ENCODE measurements around the gene MAB21L2.

Gene MAB21L2

GRCh38 chr4:150574678-150575077 lies 7.3 kb upstream of the MAB21L2 start:
- Histone ChIP-seq H3K36me3 (ENCODE audit: control insufficient read depth in 1 of 2, insufficient read depth in 2 of 2, low read length in 2 of 2) (no peaks in the 10 kb centered on the region), H2AK5ac (ENCODE audit: low read length) (no peak overlapping the region)
- WGBS (ENCODE audit: extremely low coverage, insufficient coverage, insufficient read length), result no CpG with 5 or more reads among the region's 3 CpGs

DNA sequence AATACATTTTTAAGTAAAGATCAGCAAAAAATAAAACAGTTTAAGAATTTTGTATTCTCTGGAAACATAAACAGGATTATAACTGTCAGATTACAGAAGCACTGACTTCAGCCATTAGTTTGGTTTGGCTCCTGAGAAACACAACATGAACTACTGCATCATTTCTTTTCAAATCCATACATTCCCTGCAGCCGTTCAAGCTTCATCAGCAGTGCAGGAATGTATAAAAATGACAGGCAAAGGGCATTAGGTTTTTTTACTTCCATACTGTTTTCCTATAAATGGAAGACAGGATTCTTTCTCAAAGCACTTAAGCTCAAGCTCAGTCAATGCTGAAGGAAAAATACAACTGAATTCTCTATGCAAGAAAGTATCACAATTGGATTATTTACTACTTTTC lies 4.2 kb upstream of the MAB21L2 start:
- H3K79me1 ChIP-seq (ENCODE audit: low read length), result no peaks in the 10 kb centered on the region
- no peaks in the 10 kb centered on the region for H3K36me3 ChIP-seq (ENCODE audit: control insufficient read depth in 1 of 2, insufficient read depth in 2 of 2, low read length in 2 of 2)
- H3K9ac ChIP-seq (ENCODE audit: low read length), result no peak overlapping the region
- no peak overlapping the region for H3K14ac ChIP-seq (ENCODE audit: low read length)
- no peak overlapping the region for H2AK5ac ChIP-seq (ENCODE audit: low read length)
- no peak overlapping the region for H3K4ac ChIP-seq (ENCODE audit: low read depth, low read length)
- DNase-seq, result no peak
- no peak overlapping the region for H4K91ac ChIP-seq (ENCODE audit: low read depth, low read length)
- H4K8ac ChIP-seq (ENCODE audit: low read depth, low read length), result no peak overlapping the region
- WGBS (ENCODE audit: extremely low coverage, insufficient coverage, insufficient read length), result no CpG with 5 or more reads among the region's 1 CpG
- peaks cover 7% of the 10 kb centered on the region for H3K27me3 ChIP-seq (ENCODE audit: insufficient read depth, low read length)
- no peak overlapping the region for H2BK120ac ChIP-seq (ENCODE audit: insufficient read depth, low read length, poor library complexity)
- H3K23ac ChIP-seq (ENCODE audit: low read length), result no peak overlapping the region
- H3K4me2 ChIP-seq (ENCODE audit: low read length), result no peak overlapping the region
- no peaks in the 10 kb centered on the region for H3K79me2 ChIP-seq (ENCODE audit: control insufficient read depth, insufficient read depth, low read length, poor library complexity)
- H3K9me3 ChIP-seq (ENCODE audit: insufficient read depth, low read depth, low read length), result no peaks in the 10 kb centered on the region
- H2AFZ ChIP-seq (ENCODE audit: insufficient read depth, low read length, poor library complexity), result no peak overlapping the region
- no peak overlapping the region for H3K18ac ChIP-seq (ENCODE audit: low read length)
- no peak overlapping the region for H3K4me3 ChIP-seq (ENCODE audit: low read depth, low read length)
- no peak overlapping the region for H3K27ac ChIP-seq (ENCODE audit: low read depth, low read length)
- H2BK5ac ChIP-seq (ENCODE audit: low read depth, low read length, poor library complexity), result no peak overlapping the region
- H2BK12ac ChIP-seq (ENCODE audit: low read length), result no peak overlapping the region
- no peak overlapping the region for H4K12ac ChIP-seq (ENCODE audit: low read depth, low read length)
- peaks cover 0 to 5% of the 10 kb centered on the region in 2 experiments for H3K4me1 ChIP-seq (ENCODE audit: control insufficient read depth in 1 of 2, insufficient read depth in 2 of 2, low read length in 2 of 2)

More at GRCh38 chr4:150574678-150575077, 7.3 kb upstream of the MAB21L2 start:
- Histone ChIP-seq H3K4me3 (ENCODE audit: low read depth, low read length) (no peak overlapping the region), H3K18ac (ENCODE audit: low read length) (no peak overlapping the region), H2BK120ac (ENCODE audit: insufficient read depth, low read length, poor library complexity) (no peak overlapping the region), H3K9me3 (ENCODE audit: insufficient read depth, low read depth, low read length) (no peaks in the 10 kb centered on the region), H3K79me1 (ENCODE audit: low read length) (no peaks in the 10 kb centered on the region), H3K27me3 (ENCODE audit: insufficient read depth, low read length) (no peaks in the 10 kb centered on the region), H4K91ac (ENCODE audit: low read depth, low read length) (no peak overlapping the region), H4K8ac (ENCODE audit: low read depth, low read length) (no peak overlapping the region), H2BK5ac (ENCODE audit: low read depth, low read length, poor library complexity) (no peak overlapping the region), H4K12ac (ENCODE audit: low read depth, low read length) (no peak overlapping the region), H2AFZ (ENCODE audit: insufficient read depth, low read length, poor library complexity) (no peak overlapping the region), H3K4me1 (ENCODE audit: control insufficient read depth in 1 of 2, insufficient read depth in 2 of 2, low read length in 2 of 2) (no peaks in the 10 kb centered on the region), H3K23ac (ENCODE audit: low read length) (no peak overlapping the region), H3K4me2 (ENCODE audit: low read length) (no peak overlapping the region), H3K14ac (ENCODE audit: low read length) (no peak overlapping the region), H3K4ac (ENCODE audit: low read depth, low read length) (no peak overlapping the region), H2BK12ac (ENCODE audit: low read length) (no peak overlapping the region), H3K9ac (ENCODE audit: low read length) (no peak overlapping the region), H3K27ac (ENCODE audit: low read depth, low read length) (no peak overlapping the region), H3K79me2 (ENCODE audit: control insufficient read depth, insufficient read depth, low read length, poor library complexity) (no peaks in the 10 kb centered on the region)
- no peak for DNase-seq

GRCh38 chr4:150578745-150579501 lies 3.0 kb upstream of the MAB21L2 start:
- Histone ChIP-seq H2AK5ac (ENCODE audit: low read length) (no peak overlapping the region), H3K27ac (ENCODE audit: low read depth, low read length) (no peak overlapping the region), H4K12ac (ENCODE audit: low read depth, low read length) (no peak overlapping the region), H2BK120ac (ENCODE audit: insufficient read depth, low read length, poor library complexity) (no peak overlapping the region), H3K36me3 (ENCODE audit: control insufficient read depth in 1 of 2, insufficient read depth in 2 of 2, low read length in 2 of 2) (no peaks in the 10 kb centered on the region), H3K18ac (ENCODE audit: low read length) (no peak overlapping the region), H3K79me1 (ENCODE audit: low read length) (no peaks in the 10 kb centered on the region), H3K27me3 (ENCODE audit: insufficient read depth, low read length) (peaks cover 18% of the 10 kb centered on the region), H3K4me1 (ENCODE audit: control insufficient read depth in 1 of 2, insufficient read depth in 2 of 2, low read length in 2 of 2) (peaks cover 8 to 16% of the 10 kb centered on the region in 2 experiments), H3K14ac (ENCODE audit: low read length) (no peak overlapping the region), H3K79me2 (ENCODE audit: control insufficient read depth, insufficient read depth, low read length, poor library complexity) (no peaks in the 10 kb centered on the region), H3K4me3 (ENCODE audit: low read depth, low read length) (no peak overlapping the region), H2BK12ac (ENCODE audit: low read length) (no peak overlapping the region), H4K8ac (ENCODE audit: low read depth, low read length) (no peak overlapping the region), H3K4ac (ENCODE audit: low read depth, low read length) (no peak overlapping the region), H2BK5ac (ENCODE audit: low read depth, low read length, poor library complexity) (no peak overlapping the region), H2AFZ (ENCODE audit: insufficient read depth, low read length, poor library complexity) (no peak overlapping the region), H3K4me2 (ENCODE audit: low read length) (peak overlapping the region; percentile 89), H4K91ac (ENCODE audit: low read depth, low read length) (no peak overlapping the region), H3K9me3 (ENCODE audit: insufficient read depth, low read depth, low read length) (no peaks in the 10 kb centered on the region), H3K9ac (ENCODE audit: low read length) (no peak overlapping the region), H3K23ac (ENCODE audit: low read length) (no peak overlapping the region)
- DNase-seq, result no peak
- WGBS (ENCODE audit: extremely low coverage, insufficient coverage, insufficient read length), result no CpG with 5 or more reads among the region's 12 CpGs

- DNase-seq, result peak; percentile 24 to 58
- Histone ChIP-seq H3K4me3 (ENCODE audit: low read depth, low read length) (peak overlapping the region; percentile 64), H4K91ac (ENCODE audit: low read depth, low read length) (no peak overlapping the region), H3K4ac (ENCODE audit: low read depth, low read length) (no peak overlapping the region), H2AK5ac (ENCODE audit: low read length) (no peak overlapping the region), H3K79me1 (ENCODE audit: low read length) (no peaks in the 10 kb centered on the region), H2BK120ac (ENCODE audit: insufficient read depth, low read length, poor library complexity) (no peak overlapping the region), H3K18ac (ENCODE audit: low read length) (no peak overlapping the region), H2AFZ (ENCODE audit: insufficient read depth, low read length, poor library complexity) (no peak overlapping the region), H2BK5ac (ENCODE audit: low read depth, low read length, poor library complexity) (no peak overlapping the region), H3K4me2 (ENCODE audit: low read length) (peak overlapping the region; percentile 89), H3K27me3 (ENCODE audit: insufficient read depth, low read length) (peaks cover 19% of the 10 kb centered on the region), H4K8ac (ENCODE audit: low read depth, low read length) (no peak overlapping the region), H3K9me3 (ENCODE audit: insufficient read depth, low read depth, low read length) (no peaks in the 10 kb centered on the region), H3K14ac (ENCODE audit: low read length) (no peak overlapping the region), H3K23ac (ENCODE audit: low read length) (no peak overlapping the region), H2BK12ac (ENCODE audit: low read length) (no peak overlapping the region), H3K79me2 (ENCODE audit: control insufficient read depth, insufficient read depth, low read length, poor library complexity) (no peaks in the 10 kb centered on the region), H3K4me1 (ENCODE audit: control insufficient read depth in 1 of 2, insufficient read depth in 2 of 2, low read length in 2 of 2) (peaks cover 8 to 17% of the 10 kb centered on the region in 2 experiments), H4K12ac (ENCODE audit: low read depth, low read length) (no peak overlapping the region), H3K27ac (ENCODE audit: low read depth, low read length) (no peak overlapping the region), H3K36me3 (ENCODE audit: control insufficient read depth in 1 of 2, insufficient read depth in 2 of 2, low read length in 2 of 2) (no peaks in the 10 kb centered on the region), H3K9ac (ENCODE audit: low read length) (no peak overlapping the region)
- WGBS (ENCODE audit: extremely low coverage, insufficient coverage, insufficient read length), result no CpG with 5 or more reads among the region's 66 CpGs
Measured at GRCh38 chr4:150579551-150580234, 2.3 kb upstream of the MAB21L2 start.
